Measurements from ENCODE around the gene TTLL9.
"Not testable (repeated sequence)": the region's sequence is repeated elsewhere in the genome, so short reads cannot be mapped to it uniquely, and the experiment has no call there.

Gene TTLL9

DNA sequence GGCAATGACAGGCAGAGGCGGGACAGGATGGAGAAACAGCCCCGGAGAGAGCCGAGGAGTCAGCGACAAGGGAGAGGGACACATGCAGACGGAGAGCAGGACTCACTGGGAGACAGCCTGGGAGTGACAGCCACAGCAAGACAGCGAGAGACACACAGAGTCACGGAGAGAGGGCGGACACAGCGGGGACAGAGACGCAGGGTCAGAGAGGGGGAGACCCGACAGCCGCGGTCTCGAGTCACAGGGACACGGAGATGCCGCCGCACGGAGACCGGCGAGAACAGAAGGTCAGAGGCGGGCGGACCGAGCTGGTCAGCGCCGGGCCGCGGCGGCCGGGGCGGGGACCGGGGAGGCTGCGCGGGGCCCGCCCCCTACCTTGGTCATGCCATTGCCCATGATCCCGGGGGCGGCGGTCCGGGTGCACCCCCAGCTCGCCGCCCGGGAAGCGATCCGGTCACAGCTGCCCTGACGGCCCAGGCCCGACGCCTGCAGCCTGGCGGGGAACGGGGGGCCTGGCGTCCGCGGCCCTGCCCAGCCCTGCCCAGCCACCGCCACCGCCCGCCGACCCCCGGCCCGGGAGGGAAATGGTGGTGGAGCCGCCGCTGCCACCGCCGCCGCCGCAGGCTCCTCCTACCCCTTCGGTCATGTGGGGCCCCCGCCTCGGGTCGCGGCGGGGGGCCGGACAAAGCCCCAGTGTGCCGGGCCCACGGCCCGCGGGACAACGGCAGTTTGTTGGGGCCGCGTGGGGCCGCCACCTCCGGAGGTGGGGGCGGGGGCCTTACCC is at the start of gene TTLL9, which contains the start of gene DUSP15:
TSS of gene TTLL9 (plus strand) at position 693 of the 784 bp plus-strand sequence. CDS start 493 bp downstream, outside the sequence.
TSS of gene DUSP15 (minus strand) at position 586 of the 784 bp plus-strand sequence. CDS start at position 396, 190 bp downstream.
- DNase-seq: peak; percentile 23

DNA sequence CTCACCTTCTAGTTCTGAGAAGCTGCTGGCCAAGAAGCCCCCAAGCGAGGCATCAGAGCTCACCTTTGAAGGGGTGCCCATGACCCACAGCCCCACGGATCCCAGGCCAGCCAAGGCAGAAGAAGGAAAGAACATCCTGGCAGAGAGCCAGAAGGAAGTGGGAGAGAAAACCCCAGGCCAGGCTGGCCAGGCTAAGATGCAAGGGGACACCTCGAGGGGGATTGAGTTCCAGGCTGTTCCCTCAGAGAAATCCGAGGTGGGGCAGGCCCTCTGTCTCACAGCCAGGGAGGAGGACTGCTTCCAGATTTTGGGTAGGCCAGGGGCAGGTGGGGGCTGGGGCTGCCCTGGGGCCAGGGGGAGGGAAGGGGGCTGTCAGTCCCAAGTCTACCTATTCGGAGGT is 49.0 kb upstream of the TTLL9 start:
- no peak for DNase-seq

- peak; percentile 83 for DNase-seq
Observed at GRCh38 chr20:31822421-31823330, 47.8 kb upstream of the TTLL9 start.

DNA sequence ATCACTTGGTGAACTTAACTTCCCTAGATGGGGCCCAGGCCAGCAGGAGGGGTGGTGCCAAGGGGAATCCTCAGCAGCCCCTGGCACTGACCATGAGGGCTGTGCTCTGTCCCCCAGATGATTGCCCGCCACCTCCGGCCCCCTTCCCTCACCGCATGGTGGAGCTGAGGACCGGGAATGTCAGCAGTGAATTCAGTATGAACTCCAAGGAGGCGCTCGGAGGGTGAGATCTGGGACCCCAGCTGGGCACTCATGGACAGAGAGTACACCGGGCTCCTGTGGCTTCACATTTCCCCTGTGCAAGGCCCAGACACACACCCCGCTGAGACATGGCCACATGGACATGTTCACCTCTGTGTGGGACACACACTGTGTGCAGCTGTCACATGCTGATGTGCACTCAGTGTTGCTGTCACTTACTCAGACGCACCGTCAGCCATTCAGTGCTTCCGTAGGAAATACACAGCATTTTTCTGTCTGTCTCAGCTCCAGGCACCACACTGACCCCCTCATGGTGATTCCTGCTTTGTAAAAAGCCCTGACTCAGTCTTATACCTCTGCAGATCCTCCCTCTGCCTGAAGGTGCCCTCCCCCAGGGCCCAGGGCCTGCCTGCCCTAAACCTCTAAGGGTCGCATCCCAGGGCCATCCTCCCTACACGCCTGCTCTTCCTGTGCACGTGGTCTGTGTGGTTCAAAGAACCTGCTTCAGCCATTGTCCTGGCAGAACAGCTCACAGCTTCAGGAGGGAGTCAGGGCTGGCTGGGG is 46.9 kb upstream of the TTLL9 start:
- DNase-seq: no peak

- DNase-seq: no peak
Observed at GRCh38 chr20:31824125-31824485, 46.3 kb upstream of the TTLL9 start.

GRCh38 chr20:31824554-31825313 is 45.7 kb upstream of the TTLL9 start:
- DNase-seq: no peak

DNA sequence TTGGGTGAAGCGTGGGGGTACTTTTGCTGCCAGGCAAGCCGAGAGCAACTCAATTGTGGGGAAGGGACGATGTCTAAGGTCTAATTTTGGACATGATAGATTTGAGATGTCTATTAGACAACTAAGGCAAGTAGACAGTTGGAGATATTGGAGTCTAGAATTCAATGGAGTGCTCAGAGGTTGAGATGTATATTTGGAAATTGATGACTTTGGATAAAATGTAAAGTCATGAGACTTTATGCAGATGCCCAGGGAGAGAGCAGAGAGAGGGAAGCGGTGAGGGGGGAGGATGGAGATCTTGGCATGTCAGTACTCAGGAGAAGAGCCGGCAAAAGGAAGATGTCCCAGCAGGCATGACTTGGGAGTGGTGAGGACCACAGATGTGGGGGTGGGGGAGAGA is 44.4 kb upstream of the TTLL9 start:
- no peak for DNase-seq

- DNase-seq: no peak
Observed at GRCh38 chr20:31827059-31827458, 43.4 kb upstream of the TTLL9 start.

DNA sequence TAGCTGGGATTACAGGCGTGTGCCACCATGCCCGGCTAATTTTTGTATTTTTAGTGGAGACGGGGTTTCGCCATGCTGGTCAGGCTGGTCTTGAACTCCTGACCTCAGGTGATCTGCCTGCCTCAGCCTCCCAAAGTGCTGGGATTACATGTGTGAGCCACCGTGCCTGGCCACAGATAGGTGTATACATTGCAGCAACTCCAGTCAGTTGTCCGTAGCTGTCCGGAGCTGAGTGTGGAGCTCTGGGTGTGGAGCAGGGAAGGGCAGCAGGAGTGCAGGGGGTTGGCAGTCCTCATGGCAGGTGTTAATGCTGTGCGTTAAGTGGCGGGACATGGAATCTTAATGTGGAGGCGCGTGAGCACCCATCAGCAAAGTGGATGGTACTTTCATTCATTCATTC is 42.4 kb upstream of the TTLL9 start:
- DNase-seq: not testable (repeated sequence)

DNA sequence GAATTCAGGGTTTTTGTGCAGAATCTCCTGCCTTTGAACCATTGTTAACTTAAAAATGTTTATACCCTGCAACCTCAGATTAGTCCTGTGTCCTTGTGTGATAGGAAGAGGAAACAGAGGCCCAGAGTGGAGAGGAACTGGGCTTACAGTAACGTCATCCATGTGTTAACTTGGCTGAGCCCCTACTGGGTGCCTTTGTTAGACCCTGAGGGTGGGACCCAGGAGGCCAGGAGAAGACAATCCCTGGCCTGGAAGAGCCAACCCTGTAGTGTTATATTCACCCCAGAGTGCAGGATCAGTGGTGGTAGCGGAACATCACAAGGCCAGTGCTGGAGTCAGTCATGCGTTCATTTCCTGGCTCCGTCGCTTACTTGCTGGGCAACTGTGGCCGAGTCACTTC is 40.7 kb upstream of the TTLL9 start:
- no peak for DNase-seq

- DNase-seq: no peak
Observed at GRCh38 chr20:31830406-31830981, 39.9 kb upstream of the TTLL9 start.

DNA sequence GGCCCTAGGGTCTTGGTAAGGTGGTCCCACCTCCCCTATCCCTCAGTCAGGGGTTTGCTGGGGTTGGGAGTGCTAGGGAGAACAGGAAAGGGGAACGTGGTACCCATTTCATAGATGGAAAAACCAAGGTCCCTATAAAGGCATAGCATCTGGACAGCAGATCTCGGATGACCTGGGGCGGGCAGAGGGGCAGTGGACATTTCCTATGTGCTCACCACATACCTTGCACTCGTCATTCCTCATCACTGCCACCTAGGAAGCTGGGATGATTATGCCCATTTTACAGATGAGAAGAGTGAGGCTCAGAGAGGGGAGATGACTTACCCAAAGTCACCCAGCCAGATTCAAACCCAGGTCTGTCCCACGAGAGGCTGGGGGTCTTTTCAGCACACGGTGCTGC is 39.2 kb upstream of the TTLL9 start:
- DNase-seq: no peak

DNA sequence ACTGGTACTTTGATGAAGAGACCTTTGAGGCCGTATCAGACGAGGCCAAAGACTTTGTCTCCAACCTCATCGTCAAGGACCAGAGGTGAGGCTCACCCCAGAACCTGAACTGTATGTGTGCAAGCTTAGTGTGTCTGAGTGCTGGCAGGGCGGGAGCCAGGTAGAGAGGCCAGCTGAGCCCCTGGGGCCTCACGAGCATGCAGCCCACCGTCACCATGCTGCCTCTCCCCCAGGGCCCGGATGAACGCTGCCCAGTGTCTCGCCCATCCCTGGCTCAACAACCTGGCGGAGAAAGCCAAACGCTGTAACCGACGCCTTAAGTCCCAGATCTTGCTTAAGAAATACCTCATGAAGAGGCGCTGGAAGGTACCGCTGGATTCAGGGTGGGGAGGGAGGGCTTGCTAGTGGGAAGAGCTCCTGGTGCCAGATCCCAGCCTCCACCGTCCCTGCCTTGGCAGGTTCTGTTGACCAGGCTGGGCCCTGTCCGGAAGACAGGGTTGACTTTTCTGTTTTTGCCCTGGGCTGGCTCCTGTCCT is 38.6 kb upstream of the TTLL9 start:
- DNase-seq: no peak

GRCh38 chr20:31833130-31833930 is 37.1 kb upstream of the TTLL9 start:
- DNase-seq: peak; percentile 5

DNA sequence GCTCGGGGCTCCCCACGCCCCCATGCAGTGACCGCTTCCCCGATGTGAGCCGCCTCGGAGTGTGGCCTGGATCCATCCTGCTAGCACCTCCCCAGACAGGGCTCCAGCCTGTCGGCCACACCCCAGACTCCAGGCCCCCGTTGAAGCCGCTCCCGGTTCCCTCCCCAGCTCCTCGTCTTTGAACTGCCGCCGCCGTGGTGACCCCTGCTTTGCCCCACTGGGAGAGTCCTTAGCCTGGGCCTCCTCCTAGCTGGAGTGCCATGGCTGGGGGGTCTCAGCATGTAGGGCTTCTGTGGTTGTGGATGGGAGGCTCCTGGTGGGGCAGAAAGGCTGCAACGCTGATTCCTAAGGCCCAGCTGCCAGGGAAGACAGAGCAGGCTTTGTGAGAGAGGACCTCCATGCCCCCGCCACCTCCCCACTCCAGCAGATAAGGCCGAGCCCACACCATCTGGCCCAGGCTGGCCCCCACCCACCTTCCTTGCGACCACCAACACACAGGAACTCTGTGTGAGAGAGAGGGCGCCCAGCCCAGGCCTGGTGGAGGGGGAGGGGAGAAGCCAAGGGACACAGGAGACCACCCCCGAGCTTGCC is 36.4 kb upstream of the TTLL9 start:
- DNase-seq: no peak

- no peak for DNase-seq
Observed at GRCh38 chr20:31835554-31835953, 34.9 kb upstream of the TTLL9 start.

GRCh38 chr20:31835977-31836852 is 34.2 kb upstream of the TTLL9 start:
- DNase-seq: no peak

DNA sequence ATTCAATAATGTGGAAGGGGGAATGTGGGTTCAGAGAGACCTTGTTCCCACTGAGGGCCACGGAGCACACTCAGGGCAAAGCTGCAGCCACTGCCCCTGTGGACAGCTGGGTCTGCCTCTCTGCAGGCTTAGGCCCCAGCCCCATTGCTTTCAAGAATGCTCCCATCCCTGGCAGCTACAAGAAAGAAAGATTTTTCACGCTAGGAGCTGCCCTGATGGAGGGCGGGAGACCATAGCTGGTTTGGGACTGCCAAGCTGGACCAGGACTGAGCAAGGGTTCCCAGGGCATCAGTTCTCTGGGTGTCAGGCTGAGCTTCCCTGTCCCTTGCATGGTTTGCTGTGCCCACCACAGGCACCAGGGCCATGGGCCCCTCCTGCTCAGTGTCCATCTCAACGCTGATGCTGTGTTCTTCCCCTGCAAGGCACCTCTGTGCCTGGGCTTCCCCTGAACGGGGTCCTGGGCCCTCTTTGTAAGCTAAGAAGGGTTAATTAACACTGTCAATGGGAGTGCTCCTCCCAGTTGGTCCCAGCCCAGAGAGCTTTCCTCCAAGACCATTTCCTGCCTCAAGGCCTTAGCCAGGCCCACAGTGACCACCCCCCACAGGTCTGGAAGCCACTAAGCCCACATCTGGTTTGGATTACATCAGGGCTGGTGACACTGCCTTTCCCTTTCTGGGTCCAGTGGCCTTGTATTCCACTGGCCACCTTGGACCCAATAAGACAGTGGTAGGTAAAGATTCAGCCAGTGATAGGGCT is 33.4 kb upstream of the TTLL9 start:
- DNase-seq: no peak
